GM18499 (cell line): ENCODE results near the gene ZNF830.
"Not testable (repeated sequence)": the region's sequence is repeated elsewhere in the genome, so short reads cannot be mapped to it uniquely, and the experiment has no call there.

Source experiments
- ATAC-seq: cut with Tn5 transposase; IDR thresholded peaks from one replicate; pipeline ENCODE4 v1.9.1; 2021; ENCODE audit warnings: moderate number of reproducible peaks; ENCODE audit not compliant: insufficient read depth, unreplicated experiment

ZNF830 gene

GRCh38 chr17:34961093-34961911 lies at the start of gene ZNF830, which contains the start of gene CCT6B:
TSS of gene ZNF830 (plus strand) at chr17:34961540. CDS start at chr17:34961567, 27 bp downstream.
TSS of gene CCT6B (minus strand) at chr17:34961460. CDS start at chr17:34961393, 67 bp downstream.
- peak; percentile 79 for ATAC-seq

GRCh38 chr17:34913001-34913400 lies 48.3 kb upstream of the ZNF830 start:
- no peak for ATAC-seq

GRCh38 chr17:34916120-34916519 lies 45.2 kb upstream of the ZNF830 start:
- ATAC-seq = no peak

GRCh38 chr17:34917381-34917780 lies 44.0 kb upstream of the ZNF830 start:
- no peak for ATAC-seq

GRCh38 chr17:34920676-34921075 lies 40.7 kb upstream of the ZNF830 start:
- ATAC-seq = no peak

GRCh38 chr17:34926661-34927060 lies 34.7 kb upstream of the ZNF830 start:
- ATAC-seq = no peak

- no peak for ATAC-seq
Observed at GRCh38 chr17:34930283-34930682, 31.1 kb upstream of the ZNF830 start.

- ATAC-seq = not testable (repeated sequence)
Observed at GRCh38 chr17:34950780-34951179, 10.6 kb upstream of the ZNF830 start.

GRCh38 chr17:34958438-34958837 lies 2.9 kb upstream of the ZNF830 start:
- no peak for ATAC-seq

- no peak for ATAC-seq
Observed at GRCh38 chr17:34974179-34974578, 12.8 kb downstream of the ZNF830 start.

GRCh38 chr17:34974794-34975785 lies 13.8 kb downstream of the ZNF830 start:
- ATAC-seq = no peak

GRCh38 chr17:34979153-34979552 lies 17.8 kb downstream of the ZNF830 start:
- no peak for ATAC-seq

- no peak for ATAC-seq
Observed at GRCh38 chr17:34979650-34980352, 18.5 kb downstream of the ZNF830 start.

GRCh38 chr17:34980353-34980680 lies 19.0 kb downstream of the ZNF830 start, which contains the start of gene LIG3:
TSS of gene LIG3 (plus strand) at chr17:34980512. CDS start at chr17:34983006, 2,494 bp downstream.
- ATAC-seq = no peak

GRCh38 chr17:34980681-34981537 lies 19.6 kb downstream of the ZNF830 start:
- no peak for ATAC-seq

- ATAC-seq = no peak
Observed at GRCh38 chr17:34981538-34982241, 20.4 kb downstream of the ZNF830 start.

GRCh38 chr17:34987232-34987631 lies 25.9 kb downstream of the ZNF830 start:
- ATAC-seq = no peak

GRCh38 chr17:34988644-34989043 lies 27.3 kb downstream of the ZNF830 start:
- ATAC-seq = no peak

- no peak for ATAC-seq
Observed at GRCh38 chr17:34989473-34989872, 28.1 kb downstream of the ZNF830 start.
